ENCODE measurements around the gene SRPX.

GRCh38 chrX:38108364-38108763, 112.3 kb downstream of the SRPX start:
- no peak for TF ChIP-seq CTCF (conservative IDR thresholded peaks at IDR 0.05; ENCODE audit: low read length)
- TF ChIP-seq EZH2phosphoT487 (IDR thresholded peaks at IDR 0.05; ENCODE audit: borderline replicate concordance): no peak

All from Loucy (cell line).